Mesendoderm (in vitro differentiated cells): ENCODE measurements around the gene ZSCAN12.

Experiments
- DNase-seq: peaks from one replicate; pipeline ENCODE4 v3.0.0; 2013
- H2AK5ac ChIP-seq: 2 replicates; pipeline ENCODE4 v1.6.1; 2013; ENCODE audit warnings: low read length, inconsistent platforms
- H2BK120ac ChIP-seq: 2 replicates; pipeline ENCODE4 v1.6.1; 2013; ENCODE audit warnings: low read depth, mild to moderate bottlenecking, low read length, moderate library complexity, mixed read lengths
- H2BK15ac ChIP-seq: replicated peaks from 2 replicates; pipeline ENCODE4 v1.6.1; 2013; ENCODE audit warnings: low read depth, mild to moderate bottlenecking, moderate library complexity
- H2BK5ac ChIP-seq: 2 replicates; pipeline ENCODE4 v1.6.1; 2013; ENCODE audit warnings: low read length, inconsistent platforms
- H3K18ac ChIP-seq: 2 replicates; pipeline ENCODE4 v1.6.1; 2013; ENCODE audit warnings: mild to moderate bottlenecking, low read length, mixed read lengths
- H3K23ac ChIP-seq: one replicate; pipeline ENCODE4 v1.6.1; 2013; ENCODE audit warnings: low read length
- H3K27ac ChIP-seq: 2 replicates; pipeline ENCODE4 v1.5.1; 2013; ENCODE audit warnings: low read depth, mild to moderate bottlenecking, inconsistent platforms, low read length, moderate library complexity
- H3K27me3 ChIP-seq: 2 replicates; pipeline ENCODE4 v1.6.1; 2013; ENCODE audit warnings: low read length, control low read depth, mild to moderate bottlenecking, inconsistent platforms; ENCODE audit not compliant: insufficient read depth, poor library complexity
- H3K36me3 ChIP-seq: 2 replicates; pipeline ENCODE4 v1.6.1; 2013; ENCODE audit warnings: low read length, inconsistent platforms; ENCODE audit not compliant: control insufficient read depth, insufficient read depth
- H3K4ac ChIP-seq: one replicate; pipeline ENCODE4 v1.6.1; 2013; ENCODE audit warnings: low read depth, mild to moderate bottlenecking, low read length, moderate library complexity
- H3K4me1 ChIP-seq: 2 replicates; pipeline ENCODE4 v1.6.1; 2013; ENCODE audit warnings: low read depth, low read length, inconsistent platforms; ENCODE audit not compliant: control insufficient read depth
- H3K4me2 ChIP-seq: 2 replicates; pipeline ENCODE4 v1.6.1; 2013; ENCODE audit warnings: low read length
- H3K4me3 ChIP-seq: 2 replicates; pipeline ENCODE4 v1.5.1; 2013; ENCODE audit warnings: mild to moderate bottlenecking, low read length
- H3K56ac ChIP-seq: one replicate; pipeline ENCODE4 v1.6.1; 2013; ENCODE audit warnings: low read length
- H3K79me1 ChIP-seq: 2 replicates; pipeline ENCODE4 v1.6.1; 2013; ENCODE audit warnings: low read length, inconsistent platforms
- H3K79me2 ChIP-seq: 2 replicates; pipeline ENCODE4 v1.6.1; 2013; ENCODE audit warnings: mild to moderate bottlenecking, low read length; ENCODE audit not compliant: control insufficient read depth, insufficient read depth
- H3K9ac ChIP-seq: 2 replicates; pipeline ENCODE4 v1.6.1; 2013; ENCODE audit warnings: low read length, inconsistent platforms
- H4K5ac ChIP-seq: one replicate; pipeline ENCODE4 v1.6.1; 2013; ENCODE audit warnings: low read length
- H4K8ac ChIP-seq: one replicate; pipeline ENCODE4 v1.6.1; 2013; ENCODE audit warnings: low read depth, mild to moderate bottlenecking, control low read depth, low read length, moderate library complexity
- WGBS: extraction: QIAGEN DNeasy Blood & Tissue Kit; methylation state at CpG from one replicate; pipeline ENCODE4 v1.1.7; 2013; ENCODE audit warnings: low lambda C conversion rate, missing lambda C conversion rate; ENCODE audit not compliant: insufficient coverage; ENCODE audit errors: extremely low coverage; 5-methylcytosine and 5-hydroxymethylcytosine counted together

The ZSCAN12 gene

GRCh38 chr6:28355743-28356665 is 43.5 kb downstream of the ZSCAN12 start:
- H3K4me1 ChIP-seq, result peaks cover 4% of the 10 kb centered on the region
- no peak overlapping the region for H3K23ac ChIP-seq
- peak overlapping the region; percentile 81 for H3K56ac ChIP-seq
- H2BK15ac ChIP-seq, result no peak overlapping the region
- peak overlapping the region; percentile 11 for H2BK5ac ChIP-seq
- peak; percentile 95 for DNase-seq
- no peak overlapping the region for H2BK120ac ChIP-seq
- no peaks in the 10 kb centered on the region for H3K36me3 ChIP-seq
- H2AK5ac ChIP-seq, result no peak overlapping the region
- no peak overlapping the region for H3K4me3 ChIP-seq
- H3K79me2 ChIP-seq, result peaks cover 6% of the 10 kb centered on the region
- H4K5ac ChIP-seq, result no peak overlapping the region
- H3K18ac ChIP-seq, result no peak overlapping the region
- H4K8ac ChIP-seq, result no peak overlapping the region
- no peaks in the 10 kb centered on the region for H3K27me3 ChIP-seq
- H3K27ac ChIP-seq, result no peak overlapping the region
- H3K4me2 ChIP-seq, result peak overlapping the region; percentile 36
- peak overlapping the region; percentile 6 for H3K4ac ChIP-seq
- WGBS, result no CpG with 5 or more reads among the region's 19 CpGs
- peaks cover 4% of the 10 kb centered on the region for H3K79me1 ChIP-seq
- H3K9ac ChIP-seq, result peak overlapping the region; percentile 28

- Histone ChIP-seq H3K4ac (no peak overlapping the region), H3K23ac (no peak overlapping the region), H3K27me3 (no peaks in the 10 kb centered on the region), H3K79me1 (peaks cover 5% of the 10 kb centered on the region), H3K9ac (no peak overlapping the region), H3K4me2 (no peak overlapping the region), H3K56ac (no peak overlapping the region), H3K36me3 (no peaks in the 10 kb centered on the region), H3K4me1 (peaks cover 4% of the 10 kb centered on the region), H2BK5ac (no peak overlapping the region), H3K4me3 (no peak overlapping the region), H3K27ac (no peak overlapping the region), H4K5ac (no peak overlapping the region), H2BK120ac (no peak overlapping the region), H3K18ac (no peak overlapping the region), H2AK5ac (no peak overlapping the region), H3K79me2 (peaks cover 12% of the 10 kb centered on the region), H2BK15ac (no peak overlapping the region), H4K8ac (no peak overlapping the region)
- no CpG with 5 or more reads among the region's 10 CpGs for WGBS
- no peak for DNase-seq
Measured at GRCh38 chr6:28354688-28355554, 44.6 kb downstream of the ZSCAN12 start.

- Histone ChIP-seq H3K4me3 (no peak overlapping the region), H3K27ac (no peak overlapping the region), H3K36me3 (no peaks in the 10 kb centered on the region)
Measured at GRCh38 chr6:28353981-28354676, 45.4 kb downstream of the ZSCAN12 start.

GRCh38 chr6:28353356-28353755 is 46.2 kb downstream of the ZSCAN12 start:
- Histone ChIP-seq H2BK120ac (no peak overlapping the region), H3K4me2 (no peak overlapping the region), H4K8ac (no peak overlapping the region), H3K23ac (no peak overlapping the region), H2BK5ac (no peak overlapping the region), H3K79me2 (peaks cover 12% of the 10 kb centered on the region), H3K36me3 (no peaks in the 10 kb centered on the region), H3K27ac (no peak overlapping the region), H3K56ac (no peak overlapping the region), H3K18ac (no peak overlapping the region), H3K79me1 (peaks cover 5% of the 10 kb centered on the region), H3K27me3 (no peaks in the 10 kb centered on the region), H3K4me3 (no peak overlapping the region), H2AK5ac (no peak overlapping the region), H2BK15ac (no peak overlapping the region), H3K4ac (no peak overlapping the region), H4K5ac (no peak overlapping the region), H3K4me1 (peaks cover 4% of the 10 kb centered on the region), H3K9ac (no peak overlapping the region)
- WGBS, result no CpG with 5 or more reads among the region's 3 CpGs
- no peak for DNase-seq

More at GRCh38 chr6:28353981-28354676, 45.4 kb downstream of the ZSCAN12 start:
- Histone ChIP-seq H2BK15ac (no peak overlapping the region), H3K23ac (no peak overlapping the region), H3K4me2 (no peak overlapping the region), H4K5ac (no peak overlapping the region), H4K8ac (no peak overlapping the region), H3K27me3 (no peaks in the 10 kb centered on the region), H3K79me1 (peaks cover 5% of the 10 kb centered on the region), H3K9ac (no peak overlapping the region), H3K56ac (no peak overlapping the region), H3K4ac (no peak overlapping the region), H2BK5ac (no peak overlapping the region), H2BK120ac (no peak overlapping the region), H2AK5ac (no peak overlapping the region), H3K18ac (no peak overlapping the region), H3K79me2 (peaks cover 12% of the 10 kb centered on the region), H3K4me1 (peaks cover 4% of the 10 kb centered on the region)
- peak; percentile 17 for DNase-seq
- no CpG with 5 or more reads among the region's 11 CpGs for WGBS

- no peak overlapping the region for H3K23ac ChIP-seq
- no peaks in the 10 kb centered on the region for H3K36me3 ChIP-seq
- no peak overlapping the region for H3K18ac ChIP-seq
- H3K4me1 ChIP-seq, result peaks cover 3% of the 10 kb centered on the region
- no peak overlapping the region for H2AK5ac ChIP-seq
- H3K27ac ChIP-seq, result no peak overlapping the region
- DNase-seq, result no peak
- H4K8ac ChIP-seq, result no peak overlapping the region
- no peak overlapping the region for H2BK5ac ChIP-seq
- H2BK120ac ChIP-seq, result no peak overlapping the region
- H3K4ac ChIP-seq, result no peak overlapping the region
- peaks cover 5% of the 10 kb centered on the region for H3K79me1 ChIP-seq
- no peak overlapping the region for H4K5ac ChIP-seq
- H3K79me2 ChIP-seq, result peaks cover 12% of the 10 kb centered on the region
- H3K56ac ChIP-seq, result no peak overlapping the region
- no peak overlapping the region for H2BK15ac ChIP-seq
- no CpG with 5 or more reads among the region's 2 CpGs for WGBS
- no peaks in the 10 kb centered on the region for H3K27me3 ChIP-seq
- H3K9ac ChIP-seq, result no peak overlapping the region
- no peak overlapping the region for H3K4me2 ChIP-seq
- no peak overlapping the region for H3K4me3 ChIP-seq
Measured at GRCh38 chr6:28351493-28351925, 48.0 kb downstream of the ZSCAN12 start.
